K562 (cell line): Measurements from ENCODE around the gene TUT1. TPM values are rescaled to one million over a fixed set of nuclear protein-coding genes. Genes with fewer than 3 reads are reported as not detected.

Experiments
- E2F6 ChIP-seq, 2 experiments: IDR thresholded peaks; 2 replicates each; pipeline ENCODE4 v1.6.1; 2011; ENCODE audit warnings: borderline replicate concordance in 1 of 2, control low read depth in 1 of 2, low read depth in 1 of 2, low read length in 1 of 2, mild to moderate bottlenecking in 1 of 2, mixed read lengths in 1 of 2, moderate library complexity in 1 of 2; ENCODE audit not compliant: insufficient read depth in 1 of 2, insufficient read length in 1 of 2, poor library complexity in 1 of 2, severe bottlenecking in 1 of 2; ENCODE audit errors: extremely low read depth in 1 of 2
- ESRRB ChIP-seq: fragments of 250-450 bp; sonication (Bioruptor Pico); IDR thresholded peaks from 2 replicates; pipeline ENCODE4 v1.5.0; 2020; ENCODE audit warnings: mild to moderate bottlenecking, moderate library complexity, borderline replicate concordance
- GTF2F1 ChIP-seq: IDR thresholded peaks from 2 replicates; pipeline ENCODE4 v1.6.1; 2011; ENCODE audit warnings: low read depth, low read length, improper control_type of control experiment
- HEY1 ChIP-seq: fragments of 250-450 bp; sonication (Bioruptor Pico); IDR thresholded peaks from 2 replicates; pipeline ENCODE4 v1.5.0; 2020; ENCODE audit warnings: mild to moderate bottlenecking, moderate library complexity, borderline replicate concordance
- HLTF ChIP-seq: fragments of 450-650 bp; IDR thresholded peaks from 2 replicates; pipeline ENCODE4 v1.6.1; 2016
- MAFG ChIP-seq: fragments of 450-650 bp; conservative IDR thresholded peaks from 2 replicates; pipeline ENCODE4 v1.6.1; 2016; ENCODE audit warnings: missing genetic modification characterization, missing compliant biosample characterization
- MXI1 ChIP-seq: IDR thresholded peaks from 2 replicates; pipeline ENCODE4 v1.6.1; 2011; ENCODE audit warnings: low read depth, mild to moderate bottlenecking, improper control_type of control experiment, low read length
- NFE2L1 ChIP-seq: fragments of 450-650 bp; IDR thresholded peaks from 2 replicates; pipeline ENCODE4 v1.6.1; 2016; ENCODE audit warnings: missing genetic modification characterization, low read depth, mild to moderate bottlenecking, missing compliant biosample characterization, moderate library complexity, borderline replicate concordance
- NUFIP1 ChIP-seq: fragments of 450-650 bp; IDR thresholded peaks from 2 replicates; pipeline ENCODE4 v1.6.1; 2018; ENCODE audit not compliant: partially characterized antibody
- SMAD3 ChIP-seq: fragments of 450-650 bp; formaldehyde crosslinking; conservative IDR thresholded peaks from 2 replicates; pipeline ENCODE4 v1.4.0; 2020; ENCODE audit warnings: mild to moderate bottlenecking
- SP1 ChIP-seq: sonication (generic); formaldehyde crosslinking; IDR thresholded peaks from 2 replicates; pipeline ENCODE4 v1.8.1; 2022; ENCODE audit warnings: mild to moderate bottlenecking, missing genetic modification reagents
- SREBF2 ChIP-seq: sonication (generic); formaldehyde crosslinking; IDR thresholded peaks from 2 replicates; pipeline ENCODE4 v1.4.0; 2020; ENCODE audit warnings: mild to moderate bottlenecking, missing genetic modification reagents
- SRF ChIP-seq, 2 experiments: fragments of 250-450, 450-650 bp in 1 of 2; sonication (Bioruptor Pico) in 1 of 2; sonication (generic) in 1 of 2; formaldehyde crosslinking; IDR thresholded peaks; 2 replicates each; pipeline versions ENCODE4 v1.5.0 to v1.5.1; 2020 to 2022; ENCODE audit warnings: mild to moderate bottlenecking in 1 of 2, missing genetic modification reagents in 1 of 2
- TFAP4 ChIP-seq: sonication (generic); formaldehyde crosslinking; IDR thresholded peaks from 2 replicates; pipeline ENCODE4 v1.8.0; 2022; ENCODE audit warnings: missing genetic modification reagents, mild to moderate bottlenecking, moderate library complexity, borderline replicate concordance
- TFE3 ChIP-seq: fragments of 450-650 bp; formaldehyde crosslinking; IDR thresholded peaks from 2 replicates; pipeline ENCODE4 v1.4.0; 2020; ENCODE audit warnings: mild to moderate bottlenecking, mixed read lengths
- XRCC3 ChIP-seq: fragments of 450-650 bp; IDR thresholded peaks from 2 replicates; pipeline ENCODE4 v1.6.1; 2017; ENCODE audit warnings: mild to moderate bottlenecking, moderate library complexity
- ZBTB34 ChIP-seq: fragments of 250-450 bp; sonication (Bioruptor Pico); IDR thresholded peaks from 2 replicates; pipeline ENCODE4 v1.8.0; 2021; ENCODE audit warnings: mild to moderate bottlenecking, moderate library complexity
- ZNF398 ChIP-seq: fragments of 250-450 bp; sonication (Bioruptor Pico); IDR thresholded peaks from 2 replicates; pipeline ENCODE4 v1.8.0; 2021; ENCODE audit warnings: moderate library complexity, mild to moderate bottlenecking, inconsistent platforms
- ZNF695 ChIP-seq: fragments of 450-650 bp; formaldehyde crosslinking; IDR thresholded peaks from 2 replicates; pipeline ENCODE4 v1.4.0; 2020; ENCODE audit warnings: mild to moderate bottlenecking, moderate library complexity
- ZNF764 ChIP-seq: fragments of 250-450 bp; sonication (Bioruptor Pico); IDR thresholded peaks from 2 replicates; pipeline ENCODE4 v1.4.0; 2020; ENCODE audit warnings: low read depth, mild to moderate bottlenecking, moderate library complexity
- polyA plus RNA-seq, 8 experiments: library from polyadenylated mRNA; depleted of rRNA in 4 of 8; stranded (reverse) in 5 of 8; unstranded in 3 of 8; fragments of >200 nt; fragmentation: Nextera tagmentation in 2 of 8; fragmentation: Illumina TruSeq in 1 of 8; extraction: Ambion mirVana in 2 of 8; extraction: Trizol in 1 of 8; gene quantifications; 2 replicates each; pipeline versions ENCODE4 v1.2.1 to v1.2.3, GENCODE V29; 2011 to 2014; ENCODE audit warnings: inconsistent platforms in 1 of 8, missing spikeins in 1 of 8
- total RNA-seq, 7 experiments: library from RNA; depleted of rRNA in 6 of 7; stranded (reverse); fragments of >200 nt in 6 of 7; fragmentation: Illumina TruSeq in 2 of 7; extraction: Trizol in 2 of 7; gene quantifications; 2 replicates each; pipeline versions ENCODE4 v1.2.1 to v1.2.3, GENCODE V29; 2011 to 2021; ENCODE audit warnings: low replicate concordance in 1 of 7

TUT1 gene
- total and polyA plus RNA-seq, 9 of the 15 experiments (the other 6 are each of a cell fraction or from before 2014, with no cell fraction given), result 0.66 to 44.3 (median 15.7) TPM

- TF ChIP-seq ZNF764 (CRISPR knock-in tag) (no peak), HLTF (no peak), SMAD3 (CRISPR knock-in tag) (no peak), HEY1 (CRISPR knock-in tag) (no peak), SRF (CRISPR knock-in tag; IDR thresholded peaks at IDR 0.05) (no peak), NFE2L1 (tag) (no peak), SP1 (no peak), ZNF398 (no peak), ZNF695 (CRISPR knock-in tag) (no peak), TFE3 (CRISPR knock-in tag) (no peak), ZBTB34 (no peak), MAFG (tag) (peak; percentile 59), TFAP4 (CRISPR knock-in tag) (0 out of 2 replicates have a peak, but pooled peaks have one; percentile 31), NUFIP1 (no peak), SREBF2 (no peak), GTF2F1 (no peak), E2F6 (IDR thresholded peaks at IDR 0.05; ENCODE audit: borderline replicate concordance in 1 of 2, extremely low read depth in 1 of 2, insufficient read depth in 1 of 2, insufficient read length in 1 of 2, low read depth in 1 of 2, low read length in 1 of 2, poor library complexity in 1 of 2, severe bottlenecking in 1 of 2) (peak in 1 of 2 experiments; percentile 18), XRCC3 (no peak), MXI1 (no peak), ESRRB (CRISPR knock-in tag) (no peak)
These were observed 23.0 kb upstream of the TUT1 start (continued) for GRCh38 chr11:62614275-62614674.
